Germinal center (tissue), 1 donor: ENCODE measurements around the gene S100A1.
"Not testable (repeated sequence)": the region's sequence is repeated elsewhere in the genome, so short reads cannot be mapped to it uniquely, and the experiment has no call there.

Experiments used
- DNase-seq: peaks from one replicate; pipeline ENCODE4 v3.0.0; 2012; ENCODE audit warnings: mixed read lengths, low spot score

The S100A1 gene

DNA sequence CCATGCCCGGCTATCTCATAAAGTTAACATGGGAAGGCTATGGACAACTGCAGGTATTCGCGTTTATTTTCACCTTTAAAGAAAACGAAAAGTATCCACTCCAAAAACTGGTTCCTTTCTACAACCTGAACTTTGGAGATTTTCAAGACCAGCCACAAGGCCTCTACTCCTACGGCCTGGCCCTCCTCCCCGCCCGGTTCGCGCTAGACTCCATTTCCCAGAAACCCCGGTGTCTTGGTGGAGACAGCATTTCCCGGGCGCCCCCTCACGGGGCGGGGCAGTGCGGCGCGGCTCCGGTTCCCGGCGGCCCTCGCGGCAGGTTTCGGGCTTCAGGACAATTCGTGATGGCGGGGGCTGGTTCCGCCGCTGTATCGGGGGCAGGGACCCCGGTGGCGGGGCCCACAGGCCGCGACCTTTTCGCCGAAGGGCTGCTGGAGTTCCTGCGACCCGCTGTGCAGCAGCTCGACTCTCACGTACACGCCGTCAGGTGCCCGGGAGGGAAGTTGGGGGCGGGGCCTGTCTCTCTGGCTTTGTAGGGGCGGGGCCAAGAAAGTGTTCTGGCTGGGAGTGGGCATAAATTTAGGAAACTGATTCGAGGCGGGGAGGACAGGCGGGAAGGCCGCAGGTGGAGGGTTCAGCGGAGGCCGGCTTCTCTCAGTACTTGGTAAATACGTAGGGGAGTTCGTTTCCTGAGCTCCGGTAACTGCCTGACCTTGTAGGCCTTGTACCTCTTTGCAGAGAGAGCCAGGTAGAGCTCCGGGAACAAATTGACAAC, 30.4 kb downstream of the S100A1 start, which contains the start of gene SNAPIN:
Gene SNAPIN, plus strand, starts transcription at position 304 of the 775 bp plus-strand sequence. Its CDS starts 41 bp downstream, at position 345.
- peak; percentile 92 for DNase-seq

DNA sequence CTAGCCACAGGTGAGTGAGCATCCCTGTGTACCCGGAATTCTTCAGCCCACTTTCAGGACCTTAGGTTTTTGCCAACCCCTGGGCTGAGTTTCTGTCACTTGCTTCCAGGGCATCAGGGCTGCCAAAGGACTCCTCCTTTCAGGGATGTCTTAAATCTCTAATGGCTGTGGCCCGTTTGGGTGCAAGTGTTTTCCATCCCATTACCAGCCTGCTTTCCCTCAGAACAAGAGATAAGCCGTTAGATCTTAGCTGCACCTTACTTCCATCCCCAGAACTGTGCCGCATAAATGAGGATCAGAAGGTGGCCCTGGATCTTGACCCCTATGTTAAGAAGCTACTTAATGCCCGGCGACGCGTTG, 30.9 kb downstream of the S100A1 start:
- DNase-seq = no peak

DNA sequence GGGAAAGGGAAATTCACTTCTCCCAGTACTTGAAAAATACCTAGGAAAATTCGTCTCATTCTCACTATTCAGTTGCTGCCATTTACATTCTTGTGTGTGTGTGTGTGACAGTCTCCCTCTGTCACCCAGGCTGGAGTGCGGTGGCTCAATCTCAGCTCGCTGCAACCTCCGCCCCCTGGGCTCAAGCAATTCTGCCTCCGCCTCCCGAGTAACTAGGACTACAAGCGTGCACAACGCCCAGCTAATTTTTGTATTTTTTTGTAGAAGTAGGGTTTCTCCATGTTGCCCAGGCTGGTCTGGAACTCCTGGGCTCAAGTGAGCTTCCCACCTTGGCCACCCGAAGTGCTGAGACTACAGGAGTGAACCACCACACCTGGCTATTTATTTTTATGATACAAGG, 31.4 kb downstream of the S100A1 start:
- DNase-seq = no peak

DNA sequence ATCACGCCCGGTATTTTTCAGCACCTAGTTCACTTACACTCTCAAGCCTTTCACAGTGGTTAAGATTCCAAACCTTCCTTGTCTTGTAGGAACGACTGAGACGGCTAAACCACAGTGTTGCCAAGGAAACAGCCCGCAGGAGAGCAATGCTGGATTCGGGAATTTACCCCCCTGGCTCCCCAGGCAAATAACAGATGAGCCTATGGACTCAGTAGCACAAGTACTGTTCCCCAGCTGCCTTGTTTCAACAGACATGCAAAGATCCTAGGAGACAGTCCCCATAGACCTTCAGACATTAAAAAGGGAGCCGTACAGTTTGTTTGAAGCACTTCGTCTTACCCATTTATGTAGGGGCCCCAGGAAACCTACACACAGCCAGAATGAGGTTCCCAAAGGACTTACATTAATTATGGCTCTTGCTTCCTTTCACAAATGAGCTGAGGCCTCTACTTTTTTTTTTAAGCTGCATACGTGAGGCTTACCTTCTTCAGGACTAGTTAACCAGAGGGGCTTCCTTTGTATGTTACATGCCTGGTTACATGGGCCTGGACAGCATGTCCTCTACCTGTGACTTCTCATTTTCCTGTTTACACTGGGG, 33.0 kb downstream of the S100A1 start:
- DNase-seq = no peak

DNA sequence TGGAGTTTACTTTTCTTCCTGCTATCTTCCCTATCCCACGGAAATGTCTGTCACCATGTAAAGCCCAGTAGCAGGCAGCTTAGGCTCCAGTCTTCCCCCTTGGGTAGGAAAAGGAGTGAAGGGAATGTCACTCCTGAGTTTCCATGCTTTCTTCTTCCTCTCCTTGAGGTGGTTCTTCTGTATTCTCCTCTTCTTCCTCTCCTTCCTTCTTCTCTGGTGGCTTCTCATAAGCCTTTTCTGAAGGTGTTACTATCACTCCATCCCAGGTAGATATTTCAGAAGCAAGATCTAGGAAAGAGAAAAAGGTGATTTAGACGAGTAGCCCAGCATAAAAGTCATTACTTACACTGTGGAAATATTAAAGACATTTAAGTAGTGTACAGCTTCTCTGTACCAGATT, 34.0 kb downstream of the S100A1 start:
- DNase-seq = no peak

DNA sequence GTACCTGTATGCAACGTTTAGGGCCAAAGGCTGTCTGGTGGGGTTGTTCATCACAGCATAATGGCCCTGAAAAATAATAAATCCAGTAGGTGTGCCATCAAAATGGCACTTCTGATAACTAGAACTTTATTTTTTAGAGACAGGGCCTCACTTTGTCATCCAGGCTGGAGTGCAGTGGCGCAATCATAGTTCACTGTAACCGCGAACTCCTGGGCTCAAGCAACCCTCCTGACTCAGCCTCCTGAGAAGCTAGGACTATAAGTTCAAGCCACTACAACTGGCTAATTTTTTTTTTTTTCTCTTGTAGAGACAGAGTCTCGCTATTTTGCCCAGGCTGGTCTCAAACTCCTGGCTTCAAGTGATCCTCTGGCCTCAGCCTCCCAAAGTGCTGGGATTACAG, 35.0 kb downstream of the S100A1 start:
- no peak for DNase-seq

DNA sequence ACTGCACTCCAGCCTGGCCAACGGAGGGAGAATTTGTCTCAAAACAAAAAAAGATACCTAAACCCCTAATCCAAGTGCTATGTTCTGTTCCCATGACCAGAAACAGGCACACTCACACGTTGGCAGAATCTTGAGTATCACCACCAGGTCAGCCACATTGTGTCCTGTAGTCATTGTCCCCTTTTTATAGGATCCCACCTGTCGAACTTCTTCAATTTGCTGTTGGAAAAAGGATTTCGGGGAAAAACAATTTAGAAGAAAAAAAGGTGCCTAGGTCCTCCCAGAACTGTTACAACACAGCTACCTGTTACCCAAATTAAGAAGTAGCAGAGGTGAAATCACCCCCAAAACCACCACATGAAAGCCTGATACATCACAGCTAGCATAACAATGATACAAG, 39.2 kb downstream of the S100A1 start:
- no peak for DNase-seq

DNA sequence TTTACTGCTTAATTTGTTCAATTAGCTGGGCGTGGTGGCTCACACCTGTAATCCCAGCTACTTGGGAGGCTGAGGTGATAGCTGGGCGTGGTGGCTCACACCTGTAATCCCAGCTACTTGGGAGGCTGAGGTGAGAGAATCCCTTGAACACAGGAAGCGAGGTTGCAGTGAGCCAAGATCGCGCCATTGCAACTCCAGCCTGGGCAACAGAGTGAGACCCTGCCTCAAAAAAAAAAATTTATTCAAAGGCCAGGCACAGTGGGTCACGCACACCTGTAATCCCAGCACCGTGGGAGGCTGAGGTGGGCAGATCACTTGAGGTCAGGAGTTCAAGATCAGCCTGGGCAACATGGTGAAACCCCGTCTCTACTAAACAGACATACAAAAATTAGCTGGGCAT, 40.4 kb downstream of the S100A1 start:
- DNase-seq = not testable (repeated sequence)

DNA sequence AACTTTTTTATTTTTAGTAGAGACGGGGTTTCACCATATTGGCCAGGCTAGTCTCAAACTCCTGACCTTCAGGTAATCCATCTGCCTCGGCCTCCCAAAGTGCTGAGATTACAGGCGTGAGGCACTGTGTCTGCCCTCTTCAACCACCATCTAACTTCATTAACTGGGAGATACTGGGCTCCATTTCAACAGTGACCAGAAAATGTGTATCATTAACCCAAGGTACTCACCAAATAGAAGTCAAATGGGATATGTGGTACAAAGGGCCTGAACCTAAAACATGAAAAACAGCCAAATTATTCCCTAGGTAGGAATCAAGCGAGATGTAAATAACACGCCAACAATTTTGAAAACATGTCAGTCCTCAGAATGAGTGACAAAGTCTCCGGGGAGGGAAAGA, 41.4 kb downstream of the S100A1 start:
- no peak for DNase-seq

DNA sequence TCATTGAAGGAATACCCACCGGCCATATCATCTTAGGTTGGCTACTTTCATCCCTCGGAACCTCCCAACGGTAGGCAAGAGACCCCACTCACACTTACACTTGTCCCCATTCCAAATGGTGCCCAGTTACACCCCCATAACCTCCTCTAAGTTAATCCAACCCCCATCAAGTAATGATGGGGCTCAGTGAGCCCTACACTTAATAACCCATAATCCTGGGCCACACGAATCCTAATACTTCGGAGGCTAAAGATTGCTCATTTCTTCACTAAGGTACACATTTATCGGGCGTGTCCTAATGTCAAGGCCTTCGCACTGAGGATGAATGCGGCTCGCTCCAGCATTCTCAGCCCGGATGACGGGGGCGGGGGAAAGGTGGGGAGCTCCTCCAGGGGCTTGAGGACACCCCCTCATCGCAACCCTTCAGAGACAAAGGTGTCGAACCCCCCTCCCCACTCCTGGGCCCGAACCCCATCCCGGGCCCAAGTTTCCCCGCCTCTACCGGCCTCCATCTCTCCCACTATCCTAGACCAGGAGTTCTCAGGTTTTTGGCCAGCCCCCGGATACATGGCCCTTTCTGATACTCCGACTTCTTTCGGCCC, 42.1 kb downstream of the S100A1 start:
- DNase-seq = no peak

DNA sequence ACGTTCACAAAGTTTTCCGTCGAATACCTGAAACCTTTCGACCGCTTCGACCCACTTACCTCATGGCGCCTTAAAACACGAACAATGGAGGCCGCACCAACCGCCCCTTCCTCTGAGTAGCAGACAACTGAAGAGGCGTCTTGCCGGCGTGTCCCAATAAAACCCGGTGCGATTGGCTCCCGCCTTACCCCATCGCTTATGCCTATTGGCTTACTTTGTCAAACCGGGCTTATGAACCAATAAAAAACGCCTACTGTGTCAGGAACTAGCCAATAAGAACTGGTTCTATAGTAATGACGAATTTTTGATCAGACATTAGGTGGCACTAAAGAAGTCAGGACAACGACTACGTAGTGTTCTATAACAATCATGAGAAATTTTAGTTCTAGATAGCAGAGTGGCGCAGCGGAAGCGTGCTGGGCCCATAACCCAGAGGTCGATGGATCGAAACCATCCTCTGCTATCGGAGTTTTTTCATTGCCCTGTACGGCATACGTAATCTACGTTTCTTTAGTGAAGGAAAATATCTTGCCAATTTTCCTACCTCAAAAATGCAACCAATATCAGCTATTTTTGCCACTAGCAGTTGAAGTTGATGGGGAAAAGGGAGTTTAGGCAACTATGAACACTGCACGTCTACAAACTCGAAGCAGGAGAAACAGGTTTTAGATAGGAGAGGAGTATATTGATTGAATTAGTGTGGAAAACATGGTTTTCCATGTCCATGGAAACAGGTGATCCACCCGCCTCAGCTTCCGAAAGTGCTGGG, 42.8 kb downstream of the S100A1 start, which contains the start of gene ILF2:
Gene ILF2, minus strand, starts transcription at position 135 of the 769 bp plus-strand sequence. Its CDS starts 71 bp downstream, at position 64.
- peak; percentile 99 for DNase-seq

DNA sequence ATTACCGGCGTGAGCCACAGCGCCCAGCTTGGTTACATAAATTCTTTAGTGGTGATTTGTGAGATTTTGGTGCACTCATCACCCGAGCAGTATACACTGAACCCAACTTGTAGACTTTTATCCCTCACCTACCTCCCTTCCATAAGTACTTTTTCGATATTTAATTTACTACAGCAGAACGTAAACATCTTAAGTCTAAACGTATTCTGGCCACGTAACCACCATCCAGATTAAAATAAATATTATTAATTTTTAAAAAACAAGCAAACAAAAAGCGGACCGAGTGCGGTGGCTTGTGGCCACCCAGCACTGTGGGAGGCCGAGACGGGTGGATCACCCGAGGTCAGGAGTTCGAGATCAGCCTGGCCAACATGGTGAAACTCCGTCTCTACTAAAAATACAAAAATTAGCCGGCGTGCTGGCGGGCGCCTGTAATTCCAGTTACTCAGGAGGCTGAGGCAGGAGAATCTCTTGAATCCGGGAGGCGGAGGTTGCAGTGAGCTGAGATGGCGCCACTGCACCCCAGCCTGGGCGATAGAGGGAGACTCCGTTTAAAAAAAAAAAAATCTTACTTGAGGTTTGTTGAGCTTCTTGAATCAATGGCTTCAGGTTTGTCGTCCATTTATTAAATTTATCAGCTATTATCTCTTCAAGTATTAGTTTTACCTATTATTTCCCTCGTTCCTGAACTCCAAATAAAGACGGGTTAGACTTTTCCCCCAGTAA, 43.6 kb downstream of the S100A1 start:
- not testable (repeated sequence) for DNase-seq

DNA sequence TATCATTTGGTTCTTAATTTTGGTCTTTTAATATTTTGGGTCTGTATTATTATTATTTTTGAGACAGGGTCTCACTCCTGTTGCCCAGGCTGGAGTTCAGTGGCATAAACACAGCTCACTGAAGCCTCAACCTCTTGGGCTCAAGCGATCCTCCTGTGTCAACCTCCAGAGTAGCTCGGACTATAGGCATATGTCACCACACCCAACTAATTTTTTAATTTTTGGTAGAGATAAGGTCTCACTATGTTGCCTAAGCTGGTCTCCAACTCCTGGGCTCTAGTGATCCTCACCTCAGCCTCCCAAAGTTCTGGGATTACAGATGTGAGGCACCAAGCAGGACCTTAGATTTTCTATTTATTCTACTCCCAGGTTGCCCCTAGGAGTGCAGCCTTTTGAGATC, 45.3 kb downstream of the S100A1 start:
- DNase-seq = no peak

DNA sequence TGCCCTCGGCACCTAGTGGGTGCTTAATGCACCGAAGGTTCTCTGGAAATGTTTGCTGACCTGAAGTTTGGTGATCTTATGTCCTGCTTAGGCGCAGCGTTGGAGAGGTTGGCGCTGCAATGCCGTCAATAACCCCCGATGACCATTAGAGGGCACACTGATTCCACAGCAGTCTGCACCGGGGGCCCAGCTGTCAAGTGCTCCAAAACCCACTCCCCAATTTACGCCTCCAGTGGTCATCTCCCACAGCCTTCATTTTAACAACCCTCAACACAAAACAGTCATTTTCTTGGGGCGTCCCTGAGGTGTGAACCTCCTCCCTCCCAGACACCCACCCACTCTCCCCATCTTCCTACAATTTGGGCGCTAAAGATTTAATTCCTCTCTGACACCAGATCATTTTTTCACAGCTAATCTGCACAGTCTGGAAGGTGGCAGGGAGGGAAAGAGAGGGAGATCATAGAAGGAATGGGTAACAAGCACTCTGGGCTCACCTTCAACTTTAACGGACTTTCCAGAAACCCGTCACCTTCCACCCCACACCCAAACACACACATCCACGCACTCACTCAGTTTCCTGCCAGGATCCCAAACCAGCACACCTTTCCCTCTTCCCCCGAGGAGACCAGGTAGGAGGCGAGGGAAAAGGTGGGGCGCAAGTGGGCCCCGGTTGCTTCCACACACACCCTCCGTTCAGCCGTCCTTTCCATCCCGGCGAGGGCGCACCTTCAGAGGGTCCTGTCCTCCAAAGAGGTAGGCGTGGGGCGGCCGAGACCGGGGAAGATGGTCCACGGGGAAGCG, 49.7 kb downstream of the S100A1 start:
- peak; percentile 69 for DNase-seq

DNA sequence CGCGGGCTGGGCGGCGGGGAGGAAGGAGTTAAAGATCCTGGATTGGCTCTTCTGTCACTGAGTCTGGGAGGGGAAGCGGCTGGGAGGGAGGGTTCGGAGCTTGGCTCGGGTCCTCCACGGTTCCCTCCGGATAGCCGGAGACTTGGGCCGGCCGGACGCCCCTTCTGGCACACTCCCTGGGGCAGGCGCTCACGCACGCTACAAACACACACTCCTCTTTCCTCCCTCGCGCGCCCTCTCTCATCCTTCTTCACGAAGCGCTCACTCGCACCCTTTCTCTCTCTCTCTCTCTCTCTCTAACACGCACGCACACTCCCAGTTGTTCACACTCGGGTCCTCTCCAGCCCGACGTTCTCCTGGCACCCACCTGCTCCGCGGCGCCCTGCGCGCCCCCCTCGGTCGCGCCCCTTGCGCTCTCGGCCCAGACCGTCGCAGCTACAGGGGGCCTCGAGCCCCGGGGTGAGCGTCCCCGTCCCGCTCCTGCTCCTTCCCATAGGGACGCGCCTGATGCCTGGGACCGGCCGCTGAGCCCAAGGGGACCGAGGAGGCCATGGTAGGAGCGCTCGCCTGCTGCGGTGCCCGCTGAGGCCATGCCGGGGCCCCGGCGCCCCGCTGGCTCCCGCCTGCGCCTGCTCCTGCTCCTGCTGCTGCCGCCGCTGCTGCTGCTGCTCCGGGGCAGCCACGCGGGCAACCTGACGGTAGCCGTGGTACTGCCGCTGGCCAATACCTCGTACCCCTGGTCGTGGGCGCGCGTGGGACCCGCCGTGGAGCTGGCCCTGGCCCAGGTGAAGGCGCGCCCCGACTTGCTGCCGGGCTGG, 50.5 kb downstream of the S100A1 start, which contains the start of gene NPR1:
Gene NPR1, plus strand, starts transcription at position 170 of the 818 bp plus-strand sequence. Its CDS starts 421 bp downstream, at position 591.
- peak; percentile 45 for DNase-seq

DNA sequence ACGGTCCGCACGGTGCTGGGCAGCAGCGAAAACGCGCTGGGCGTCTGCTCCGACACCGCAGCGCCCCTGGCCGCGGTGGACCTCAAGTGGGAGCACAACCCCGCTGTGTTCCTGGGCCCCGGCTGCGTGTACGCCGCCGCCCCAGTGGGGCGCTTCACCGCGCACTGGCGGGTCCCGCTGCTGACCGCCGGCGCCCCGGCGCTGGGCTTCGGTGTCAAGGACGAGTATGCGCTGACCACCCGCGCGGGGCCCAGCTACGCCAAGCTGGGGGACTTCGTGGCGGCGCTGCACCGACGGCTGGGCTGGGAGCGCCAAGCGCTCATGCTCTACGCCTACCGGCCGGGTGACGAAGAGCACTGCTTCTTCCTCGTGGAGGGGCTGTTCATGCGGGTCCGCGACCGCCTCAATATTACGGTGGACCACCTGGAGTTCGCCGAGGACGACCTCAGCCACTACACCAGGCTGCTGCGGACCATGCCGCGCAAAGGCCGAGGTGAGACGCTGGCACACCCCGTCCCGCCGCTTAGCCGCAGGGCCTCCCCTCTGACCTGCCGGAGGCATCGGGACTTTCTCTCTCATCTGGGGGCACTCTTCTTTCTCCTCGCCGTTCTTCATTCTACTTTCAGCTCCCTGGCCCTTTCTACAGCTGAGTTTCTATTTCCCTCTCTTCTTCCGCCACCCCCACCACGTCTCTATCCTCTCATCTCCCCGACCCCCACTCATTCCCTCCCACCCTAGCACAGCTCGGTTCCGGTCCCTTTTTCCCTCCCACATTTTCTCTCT, 51.3 kb downstream of the S100A1 start:
- no peak for DNase-seq

DNA sequence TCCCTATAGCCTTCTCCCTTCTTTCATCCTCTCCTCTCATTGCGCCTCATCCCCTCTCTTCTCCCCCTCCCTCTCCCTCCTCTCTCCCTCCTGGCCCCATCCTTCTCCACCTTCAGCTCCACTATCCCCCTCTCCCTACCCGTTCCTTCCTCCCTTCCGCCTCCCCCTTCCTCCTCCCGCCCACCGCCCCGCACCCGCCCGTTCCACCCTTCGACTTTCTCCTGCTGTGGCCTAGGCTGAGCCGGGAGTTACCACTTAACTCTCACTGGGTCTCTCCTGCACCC, 51.8 kb downstream of the S100A1 start:
- DNase-seq = no peak
